Fibroblast of peridontal ligament (primary cell): ENCODE results near the gene ZDHHC12.

Experiments used
- DNase-seq: peaks from one replicate; pipeline ENCODE4 v3.0.0-alpha.2; 2010; ENCODE audit errors: extremely low read depth

ZDHHC12 gene

DNA sequence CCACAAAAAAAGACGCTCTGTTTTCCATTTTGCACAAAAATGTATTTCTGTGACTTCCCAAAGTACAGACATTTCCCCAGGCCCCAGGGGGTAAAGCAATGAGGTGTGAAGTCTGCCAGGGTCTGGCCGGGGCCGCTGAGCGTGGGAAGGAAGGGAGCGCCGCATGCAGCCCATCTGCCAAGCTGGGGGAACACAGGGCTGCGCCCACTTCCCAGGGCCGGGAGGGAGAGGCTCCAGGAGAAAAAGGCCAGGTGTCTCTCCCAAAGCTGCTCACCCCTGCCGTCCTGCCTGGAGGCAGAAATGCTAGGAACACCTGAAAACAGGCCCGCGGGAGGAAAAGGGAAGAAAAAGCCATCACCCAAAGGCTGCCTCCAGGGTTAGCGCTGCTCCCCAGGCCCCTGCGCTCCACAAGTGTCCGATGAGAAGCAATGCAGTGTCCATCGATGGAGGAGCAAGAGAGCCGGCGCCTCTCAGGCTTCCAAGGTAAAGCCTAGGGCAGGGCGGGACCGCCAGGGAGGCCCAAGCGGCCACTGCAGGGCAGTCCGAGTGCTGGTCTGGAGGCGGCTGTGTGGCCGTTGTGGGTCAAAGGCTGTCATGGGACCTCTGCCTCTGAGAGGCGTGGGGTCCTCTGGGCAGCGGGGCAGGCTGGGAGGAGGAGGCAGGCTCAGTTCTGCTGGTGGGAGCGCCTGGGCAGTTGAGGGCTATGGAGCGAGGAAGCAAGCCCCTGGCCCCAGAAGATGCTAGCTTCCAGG is 6.0 kb upstream of the ZDHHC12 start:
- no peak for DNase-seq

DNA sequence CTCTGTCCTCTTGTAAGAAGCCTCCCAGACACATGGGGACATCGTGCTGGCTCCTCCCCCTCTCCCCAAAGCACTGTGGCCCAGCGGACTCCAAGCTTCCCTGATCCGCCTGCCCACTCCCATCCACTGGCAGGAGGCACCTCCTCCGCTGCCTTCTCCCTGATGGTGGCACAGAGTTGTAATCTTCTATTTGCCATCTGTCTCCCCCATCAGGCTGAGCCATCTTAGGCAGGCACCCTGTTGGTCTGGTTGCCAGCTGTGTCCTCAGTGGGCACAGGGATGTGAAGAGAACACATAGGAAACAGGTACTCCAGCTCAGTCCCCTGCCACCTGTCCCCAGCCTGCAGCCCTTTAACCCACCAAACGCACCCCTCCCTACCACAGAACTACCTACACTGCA is 5.4 kb upstream of the ZDHHC12 start:
- no peak for DNase-seq

DNA sequence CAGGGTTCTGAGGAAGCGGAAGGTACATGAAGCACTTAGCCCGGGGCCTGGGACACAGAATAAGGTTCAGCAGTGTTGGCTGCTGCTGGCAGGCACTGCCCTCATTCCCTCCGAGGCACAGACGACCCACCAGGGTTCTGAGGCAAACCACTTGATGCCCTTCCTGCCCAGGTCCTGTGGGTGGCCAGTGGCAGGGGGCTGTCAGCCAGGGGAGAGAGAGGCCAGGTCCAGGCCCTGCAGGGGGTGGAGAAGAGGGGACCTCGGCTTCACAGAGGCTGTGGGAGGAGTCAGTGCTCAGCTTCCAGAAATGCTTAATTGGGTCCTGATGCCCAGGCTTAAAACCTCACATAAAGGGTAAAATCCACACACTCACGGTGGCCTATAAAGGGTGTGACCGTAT is 4.4 kb upstream of the ZDHHC12 start:
- no peak for DNase-seq

DNA sequence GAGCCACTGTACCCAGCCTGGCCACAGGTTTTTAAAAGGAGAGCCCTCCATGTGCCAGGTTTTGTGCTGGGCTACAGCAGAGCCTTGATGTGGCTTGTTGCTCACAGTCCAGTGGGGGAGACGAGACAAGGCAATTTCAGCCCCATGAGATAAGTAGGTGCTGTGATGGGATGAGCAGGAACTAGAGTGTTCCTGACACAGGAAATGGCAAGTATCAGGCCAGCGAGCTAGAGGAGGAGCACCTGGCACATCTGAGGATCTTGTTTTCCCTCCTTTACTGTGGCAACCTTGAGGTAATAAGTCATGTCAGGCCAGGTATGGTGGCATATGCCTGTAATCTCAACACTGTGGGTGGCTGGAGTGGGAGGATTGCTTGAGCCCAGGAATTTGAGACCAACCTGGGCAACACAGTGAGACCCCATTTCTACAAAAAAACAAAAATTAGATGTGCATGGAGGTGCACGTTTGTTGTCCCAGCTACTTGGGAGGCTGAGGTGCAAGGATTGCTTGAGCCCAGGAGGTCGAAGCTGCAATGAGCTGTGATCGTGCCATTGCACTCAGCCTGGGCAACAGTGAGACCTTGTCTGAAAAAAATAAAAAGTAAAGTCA is 3.8 kb upstream of the ZDHHC12 start:
- no peak for DNase-seq

DNA sequence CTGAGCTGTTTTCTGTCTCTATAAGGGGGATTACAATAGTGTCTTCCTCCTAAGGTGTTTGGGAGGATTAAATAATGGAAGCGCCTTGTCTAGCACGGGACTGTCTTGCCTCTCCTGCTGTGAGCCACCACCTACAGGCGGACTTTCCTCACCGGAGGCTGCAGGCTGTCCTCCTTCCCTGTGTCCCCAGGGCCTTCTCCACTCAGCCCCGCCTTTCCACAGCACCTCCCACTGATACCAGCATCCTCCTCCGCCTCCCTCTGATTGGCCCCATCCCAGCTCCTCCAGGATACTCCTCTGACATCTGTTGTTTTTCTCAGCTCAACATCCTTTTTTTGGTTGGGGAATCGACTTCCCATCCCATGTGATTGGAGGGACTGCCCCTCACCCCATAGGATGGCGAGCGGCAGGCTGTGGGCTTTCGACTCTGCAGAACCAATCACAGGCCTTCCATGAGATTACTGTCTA is 851 bp upstream of the ZDHHC12 start:
- DNase-seq, result peak; percentile 69

DNA sequence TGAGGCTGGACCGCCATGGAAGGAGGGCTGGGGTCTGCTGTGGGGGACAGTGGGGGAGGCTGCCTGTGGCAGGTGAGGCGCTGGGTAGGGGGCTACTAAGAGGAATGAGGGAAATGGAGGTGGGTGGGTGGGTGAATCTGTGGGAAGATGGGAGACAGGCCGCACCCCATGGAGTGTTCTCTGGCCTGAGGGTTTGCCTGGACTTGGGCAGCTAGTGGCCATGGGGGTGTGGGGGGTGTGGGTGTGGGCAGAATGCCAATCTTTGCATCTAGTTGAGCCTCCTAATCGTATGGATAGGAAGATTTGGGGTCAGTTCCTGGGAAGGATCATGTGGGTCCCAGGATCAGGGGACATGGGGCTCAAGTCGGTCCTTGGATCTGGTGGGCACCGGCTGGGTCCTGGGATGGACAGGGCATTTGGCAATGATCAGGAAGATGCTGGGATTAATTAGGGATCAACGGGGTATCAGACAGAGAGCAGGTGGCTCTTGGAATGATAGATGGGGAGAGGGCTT is 518 bp downstream of the ZDHHC12 start:
- no peak for DNase-seq

DNA sequence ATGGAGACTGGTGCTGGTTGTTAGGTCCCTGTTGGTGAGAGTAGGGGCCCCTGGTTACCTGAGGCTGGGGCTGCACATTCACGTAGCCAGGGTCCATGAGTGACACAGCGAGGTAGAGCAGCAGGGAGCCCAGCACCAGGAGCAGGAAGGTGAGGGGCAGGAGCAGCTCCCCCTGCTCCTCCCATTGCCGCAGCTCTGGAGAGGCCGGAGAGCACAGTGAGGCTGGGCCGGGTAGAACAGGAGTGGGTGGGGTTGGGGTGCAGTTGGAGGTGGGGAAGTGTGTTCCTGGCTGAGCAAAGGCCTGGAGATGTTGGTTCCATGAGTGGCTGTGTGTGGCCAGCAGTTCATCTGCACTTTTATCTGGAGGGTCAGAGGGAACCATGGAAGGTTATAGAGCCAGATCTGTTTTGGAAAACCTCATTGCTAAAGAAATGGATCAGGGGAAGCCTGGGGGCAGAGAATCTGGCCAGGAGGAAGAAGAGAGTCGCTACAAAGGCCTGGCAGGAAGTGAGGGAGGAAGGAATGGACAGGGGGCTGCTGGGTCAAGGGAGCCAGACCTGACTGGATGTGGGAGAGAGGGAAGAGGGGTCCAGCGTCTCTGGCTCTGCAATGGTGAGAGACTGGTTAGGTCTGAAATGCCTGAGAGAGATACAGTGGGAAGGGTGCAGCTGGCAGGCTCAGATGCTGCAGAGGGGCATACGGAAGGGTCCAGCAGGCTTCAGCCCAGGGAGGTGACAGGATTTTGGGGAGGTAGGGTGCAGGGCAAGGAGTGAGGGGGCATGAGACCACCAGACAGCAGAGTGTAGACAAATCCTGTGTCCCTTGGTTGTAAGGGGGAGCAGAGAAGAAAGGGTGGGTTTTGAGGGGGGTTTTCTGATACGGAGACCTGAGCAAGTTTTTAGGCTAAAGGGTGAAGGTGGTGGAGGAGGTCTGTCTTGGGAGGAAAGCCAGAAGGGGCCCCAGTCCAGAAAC is 1.3 kb downstream of the ZDHHC12 start:
- DNase-seq, result no peak

DNA sequence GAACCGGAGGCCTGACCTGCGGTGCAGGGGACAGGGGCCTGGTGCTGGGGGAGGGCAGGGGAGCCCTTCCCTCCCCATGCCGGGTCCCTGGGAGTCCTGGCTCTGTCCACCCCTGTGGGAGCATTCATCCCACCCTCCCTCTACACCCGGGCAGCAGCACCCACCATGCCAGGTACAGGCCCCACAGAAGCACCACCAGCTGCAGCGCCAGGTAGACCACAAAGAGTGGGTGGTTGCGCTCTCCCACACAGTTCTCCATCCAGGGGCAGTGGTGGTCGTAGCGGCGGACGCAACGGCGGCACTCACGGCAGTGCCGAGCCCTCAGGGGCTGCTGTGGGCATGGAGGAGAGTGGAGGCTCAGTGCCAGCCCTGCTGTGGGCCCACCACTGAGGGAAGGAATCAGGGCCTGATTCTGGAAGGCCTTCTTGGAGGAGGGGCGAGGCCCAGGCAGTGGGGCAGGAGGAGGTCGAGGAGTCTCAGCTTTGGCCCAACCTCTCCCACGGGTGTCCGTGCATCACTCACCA is 2.4 kb downstream of the ZDHHC12 start:
- no peak for DNase-seq

DNA sequence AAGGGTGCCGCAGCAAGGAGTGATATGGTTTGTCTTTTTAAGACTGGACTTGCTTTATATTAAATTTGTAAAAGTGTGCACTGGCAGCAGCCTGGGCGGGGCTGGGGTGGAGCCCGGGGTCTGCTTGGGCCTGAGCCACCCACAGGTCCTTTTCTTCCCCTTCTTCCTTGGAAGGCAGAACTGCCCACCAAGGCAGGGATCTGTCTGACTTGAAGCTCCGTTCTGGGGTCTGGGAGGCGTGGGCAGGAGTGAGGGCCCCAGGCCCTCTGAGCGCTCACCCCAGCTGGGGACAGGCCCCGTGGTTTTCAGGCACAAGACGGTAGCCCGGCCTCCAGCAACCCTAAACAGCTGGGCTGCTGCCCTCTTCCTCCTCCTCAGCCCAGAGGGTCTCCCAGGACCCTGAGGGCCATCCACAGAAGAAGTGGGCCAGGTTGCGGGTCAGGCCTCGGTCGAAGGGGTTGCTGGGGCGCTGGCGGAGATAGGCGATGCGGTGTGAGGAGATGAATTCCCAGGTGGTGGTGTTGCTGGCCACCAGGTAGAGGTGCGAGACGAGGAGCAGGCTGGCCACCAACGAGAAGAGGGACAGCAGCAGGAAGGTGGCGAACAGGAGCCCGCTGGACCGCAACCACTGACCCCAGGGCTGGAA is 3.0 kb downstream of the ZDHHC12 start:
- DNase-seq, result no peak

DNA sequence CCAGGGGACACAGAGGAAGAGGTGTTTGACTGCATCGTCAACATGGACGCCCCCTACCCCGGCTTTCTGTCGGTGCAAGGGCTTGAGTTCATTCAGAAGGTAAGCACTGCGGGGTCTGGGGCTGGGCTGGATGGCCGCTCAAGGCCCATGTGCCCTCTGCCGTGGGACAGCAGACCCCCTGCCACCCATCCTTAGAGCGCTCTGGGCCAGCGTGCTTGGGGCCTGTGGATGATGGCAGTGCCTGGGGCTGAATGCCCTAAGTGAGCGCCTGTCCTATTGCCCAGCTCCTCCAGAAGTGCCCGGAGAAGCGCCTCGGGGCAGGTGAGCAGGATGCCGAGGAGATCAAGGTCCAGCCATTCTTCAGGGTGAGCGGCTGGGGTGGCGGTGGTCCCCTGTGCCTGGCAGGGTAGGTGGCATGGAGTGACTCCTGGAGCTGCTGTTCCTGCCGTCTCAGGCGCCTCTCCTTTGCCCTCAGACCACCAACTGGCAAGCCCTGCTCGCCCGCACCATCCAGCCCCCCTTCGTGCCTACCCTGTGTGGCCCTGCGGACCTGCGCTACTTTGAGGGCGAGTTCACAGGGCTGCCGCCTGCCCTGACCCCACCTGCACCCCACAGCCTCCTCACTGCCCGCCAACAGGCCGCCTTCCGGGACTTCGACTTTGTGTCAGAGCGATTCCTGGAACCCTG is 3.9 kb downstream of the ZDHHC12 start:
- DNase-seq, result no peak

DNA sequence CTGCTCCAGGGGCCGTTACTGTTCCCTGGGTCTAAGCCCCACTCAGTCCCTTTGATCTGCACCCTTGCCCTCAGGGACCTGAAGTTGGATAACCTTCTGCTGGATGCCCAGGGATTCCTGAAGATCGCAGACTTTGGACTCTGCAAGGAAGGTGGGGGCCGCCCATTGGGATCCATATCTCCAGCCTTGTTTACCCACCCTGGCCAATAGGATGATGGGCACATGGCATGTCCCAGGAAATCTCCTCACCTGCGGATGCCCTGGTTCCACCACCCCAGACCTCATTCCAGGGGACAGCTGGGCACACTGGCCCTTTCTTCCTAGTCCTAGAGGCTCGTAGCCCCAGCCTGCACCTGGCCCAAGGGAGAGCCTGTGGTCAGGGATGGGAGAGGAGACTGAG is 5.5 kb downstream of the ZDHHC12 start:
- DNase-seq, result no peak

DNA sequence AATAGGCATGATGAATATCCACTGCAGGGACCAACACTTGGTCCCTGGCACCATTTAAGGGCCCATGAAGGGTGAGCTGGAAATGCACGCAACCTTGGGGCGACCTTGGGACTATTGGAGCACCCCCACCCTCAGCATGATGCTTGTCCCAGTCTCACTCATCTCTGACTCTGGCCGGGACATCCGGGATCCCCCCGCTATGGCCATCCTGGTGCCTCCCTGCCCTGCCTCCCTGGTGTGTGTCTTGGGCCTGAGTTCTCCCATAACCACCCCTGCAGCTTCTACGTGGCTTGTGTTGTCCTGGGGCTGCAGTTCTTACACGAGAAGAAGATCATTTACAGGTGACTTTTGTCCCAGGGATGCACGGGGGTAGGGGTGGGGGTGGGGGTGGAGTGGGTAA is 5.9 kb downstream of the ZDHHC12 start:
- DNase-seq, result no peak

DNA sequence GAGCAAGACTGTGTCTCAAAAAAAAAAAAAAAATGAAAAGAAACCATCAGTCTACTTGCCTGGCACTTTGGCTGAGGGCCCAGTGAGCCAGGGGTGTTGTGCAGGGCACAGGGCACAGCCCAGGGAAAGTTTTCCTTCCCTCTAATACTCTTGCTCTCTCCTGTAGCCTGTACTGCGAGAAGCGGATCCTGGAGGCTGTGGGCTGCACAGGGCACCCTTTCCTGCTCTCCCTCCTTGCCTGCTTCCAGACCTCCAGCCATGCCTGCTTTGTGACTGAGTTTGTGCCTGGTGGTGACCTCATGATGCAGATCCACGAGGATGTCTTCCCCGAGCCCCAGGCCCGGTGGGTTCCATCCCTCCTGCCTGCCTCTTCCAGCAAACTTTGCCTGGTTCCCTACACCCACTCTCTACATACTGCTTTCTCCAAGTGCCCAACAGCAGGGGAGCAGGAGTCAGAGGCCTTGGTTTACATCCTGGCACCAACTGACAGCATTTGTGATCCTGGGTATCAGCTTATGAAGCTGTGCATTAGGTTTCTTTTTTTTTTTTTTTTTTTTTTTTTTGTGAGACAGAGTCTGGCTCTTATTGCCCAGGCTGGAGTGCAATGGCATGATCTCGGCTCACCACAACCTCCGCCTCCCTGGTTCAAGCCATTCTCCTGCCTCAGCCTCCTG is 7.2 kb downstream of the ZDHHC12 start:
- no peak for DNase-seq

DNA sequence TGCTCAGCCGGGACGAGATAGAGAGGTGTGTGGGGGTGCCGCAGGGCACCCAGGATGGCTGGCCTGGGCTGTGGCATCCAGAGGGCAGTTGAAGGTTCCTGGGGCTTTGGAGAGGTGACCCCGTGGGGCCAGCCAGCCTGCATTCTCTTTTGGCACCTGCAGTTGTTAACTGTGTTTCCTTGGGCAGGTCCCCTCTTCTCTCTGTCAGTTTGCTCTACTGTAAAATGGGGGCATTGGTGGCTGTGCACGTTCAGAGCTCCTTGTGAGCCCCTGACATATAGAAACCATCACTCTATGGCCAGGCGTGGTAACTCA is 8.5 kb downstream of the ZDHHC12 start:
- DNase-seq, result no peak

DNA sequence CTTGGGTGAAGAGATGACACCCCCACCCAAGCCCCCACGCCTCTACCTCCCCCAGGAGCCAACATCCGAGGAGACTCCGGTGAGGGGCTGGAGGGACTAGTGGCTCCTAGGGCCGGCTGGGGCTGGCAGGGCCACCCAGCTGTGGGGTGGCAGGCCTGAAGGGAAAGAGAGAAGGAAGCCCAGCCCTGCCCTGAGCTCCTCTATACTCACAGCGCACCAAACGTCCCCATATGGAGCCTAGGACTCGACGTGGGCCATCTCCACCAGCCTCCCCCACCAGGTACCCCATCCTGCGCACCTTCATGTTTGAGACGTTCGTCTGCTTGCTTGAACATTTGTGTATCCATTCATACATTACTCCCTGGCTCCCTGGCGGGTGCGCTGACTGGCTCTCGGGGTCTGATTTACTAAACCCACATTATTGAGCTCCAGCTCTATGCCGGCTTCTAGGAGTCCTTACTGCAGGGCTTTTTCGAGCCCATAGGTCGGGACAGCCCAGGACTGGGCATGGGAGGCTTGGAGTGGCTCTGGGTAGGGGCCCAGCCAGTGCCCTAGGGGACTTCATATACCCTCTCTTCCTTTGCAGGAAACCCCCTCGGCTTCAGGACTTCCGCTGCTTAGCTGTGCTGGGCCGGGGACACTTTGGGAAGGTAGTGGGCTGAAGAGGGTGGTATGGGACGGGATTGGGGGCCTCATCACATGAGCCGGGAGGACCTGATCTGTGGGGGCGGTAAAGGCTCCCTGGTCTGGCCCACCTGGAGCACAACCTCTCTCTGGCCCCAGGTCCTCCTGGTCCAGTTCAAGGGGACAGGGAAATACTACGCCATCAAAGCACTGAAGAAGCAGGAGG is 9.1 kb downstream of the ZDHHC12 start:
- no peak for DNase-seq

DNA sequence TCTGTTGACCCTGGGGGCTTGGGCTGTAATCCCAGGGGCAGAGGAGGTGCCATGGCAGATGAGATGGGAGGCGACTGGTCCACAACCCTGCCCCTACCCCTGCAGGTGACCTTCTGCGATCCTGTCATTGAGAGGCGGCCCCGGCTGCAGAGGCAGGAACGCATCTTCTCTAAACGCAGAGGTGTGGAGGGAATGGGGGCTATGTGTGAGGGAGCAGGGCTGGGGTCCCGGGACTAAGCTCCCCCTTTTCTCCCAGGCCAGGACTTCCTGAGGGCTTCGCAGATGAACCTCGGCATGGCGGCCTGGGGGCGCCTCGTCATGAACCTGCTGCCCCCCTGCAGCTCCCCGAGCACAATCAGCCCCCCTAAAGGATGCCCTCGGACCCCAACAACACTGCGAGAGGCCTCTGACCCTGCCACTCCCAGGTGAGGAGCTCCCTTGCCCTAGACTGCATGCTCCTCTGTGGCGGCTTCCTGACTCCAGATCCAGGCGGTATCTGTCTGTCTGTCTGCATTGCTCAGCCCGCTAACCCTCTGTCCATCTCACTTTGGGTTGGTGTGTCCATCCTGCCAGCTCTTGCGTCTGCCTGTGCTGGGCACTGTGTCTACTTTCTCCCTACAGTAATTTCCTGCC is 9.9 kb downstream of the ZDHHC12 start:
- no peak for DNase-seq

DNA sequence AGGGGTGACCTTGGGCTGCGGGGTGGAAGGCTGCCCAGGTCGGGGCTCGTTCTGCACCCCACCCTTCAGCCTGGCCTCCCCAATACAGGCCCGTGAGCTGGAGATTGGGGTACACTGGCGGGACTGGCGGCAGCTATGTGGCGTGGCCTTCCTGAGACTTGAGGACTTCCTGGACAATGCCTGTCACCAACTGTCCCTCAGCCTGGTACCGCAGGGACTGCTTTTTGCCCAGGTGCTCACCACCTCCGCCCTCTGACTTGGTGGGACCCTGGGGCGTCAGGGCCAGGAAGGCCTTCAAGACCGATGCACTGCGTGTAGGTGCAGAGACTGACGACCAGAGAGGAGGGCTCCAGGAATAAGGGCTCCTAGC is 10.5 kb downstream of the ZDHHC12 start:
- DNase-seq, result no peak

DNA sequence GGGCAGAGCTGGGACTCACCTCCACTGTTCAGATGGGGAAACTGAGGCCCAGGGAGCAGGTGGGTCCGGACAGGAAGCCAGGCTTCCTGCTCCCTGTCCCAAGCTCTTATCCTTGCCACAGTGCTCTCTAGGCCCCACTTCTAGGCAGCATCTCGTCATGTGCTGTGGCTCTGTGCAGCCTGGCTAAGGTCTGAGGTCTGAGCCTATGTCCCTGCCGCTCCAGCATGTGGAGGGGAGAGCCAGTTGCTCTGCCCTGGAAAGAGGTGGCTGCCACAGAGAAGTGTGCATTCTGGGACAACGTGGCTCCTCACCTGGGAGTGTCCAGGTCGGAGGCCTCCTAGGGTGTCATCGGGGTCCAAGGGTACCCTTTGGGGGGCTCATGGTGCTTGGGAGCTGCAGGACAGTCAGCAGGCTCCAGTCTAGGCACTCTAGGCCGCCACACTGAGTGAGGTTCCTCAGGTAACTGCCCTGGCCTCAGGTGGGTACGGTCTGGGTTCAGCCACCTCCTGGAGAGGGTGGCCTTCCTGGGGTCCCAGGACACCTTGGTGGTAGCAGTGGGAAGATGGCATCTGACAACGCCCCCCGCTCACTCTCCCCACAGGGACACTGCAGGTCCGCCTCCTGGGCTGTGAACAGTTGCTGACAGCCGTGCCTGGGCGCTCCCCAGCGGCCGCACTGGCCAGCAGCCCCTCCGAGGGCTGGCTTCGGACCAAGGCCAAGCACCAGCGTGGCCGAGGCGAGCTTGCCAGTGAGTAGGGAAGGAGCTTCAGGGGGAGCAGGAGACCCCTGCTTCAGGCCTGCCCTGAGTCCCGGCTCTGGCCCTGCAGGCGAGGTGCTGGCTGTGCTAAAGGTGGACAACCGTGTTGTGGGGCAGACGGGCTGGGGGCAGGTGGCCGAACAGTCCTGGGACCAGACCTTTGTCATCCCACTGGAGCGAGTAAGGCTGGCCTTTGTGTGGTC is 11.2 kb downstream of the ZDHHC12 start:
- no peak for DNase-seq
